Measurements from ENCODE around the gene IMP4.

GRCh38 chr2:130372055-130372832 is 29.5 kb downstream of the IMP4 start:
- TF ChIP-seq REST (IDR thresholded peaks at IDR 0.05; ENCODE audit: low read depth) (no peak), MAX (IDR thresholded peaks at IDR 0.05) (peak; percentile 56), TCF12 (IDR thresholded peaks at IDR 0.05; ENCODE audit: low read depth) (no peak), FOXM1 (IDR thresholded peaks at IDR 0.05; ENCODE audit: borderline replicate concordance, low read depth) (no peak), EGR1 (IDR thresholded peaks at IDR 0.05) (no peak), CREB1 (IDR thresholded peaks at IDR 0.05; ENCODE audit: low read depth) (no peak)

Data from Ishikawa (cell line).